GM10266 (cell line): ENCODE results near the gene RERE.

ENCODE experiments used
- DNase-seq: peaks from one replicate; pipeline ENCODE4 v3.0.0; 2012; ENCODE audit errors: extremely low spot score
- TF ChIP-seq, protein P1 (sequence below): IDR thresholded peaks from 2 replicates; pipeline ENCODE4 v1.5.1; 2012; ENCODE audit warnings: mild to moderate bottlenecking, low read depth; ENCODE audit not compliant: control insufficient read depth, insufficient read depth; ENCODE audit errors: missing control alignments

RERE gene

DNA sequence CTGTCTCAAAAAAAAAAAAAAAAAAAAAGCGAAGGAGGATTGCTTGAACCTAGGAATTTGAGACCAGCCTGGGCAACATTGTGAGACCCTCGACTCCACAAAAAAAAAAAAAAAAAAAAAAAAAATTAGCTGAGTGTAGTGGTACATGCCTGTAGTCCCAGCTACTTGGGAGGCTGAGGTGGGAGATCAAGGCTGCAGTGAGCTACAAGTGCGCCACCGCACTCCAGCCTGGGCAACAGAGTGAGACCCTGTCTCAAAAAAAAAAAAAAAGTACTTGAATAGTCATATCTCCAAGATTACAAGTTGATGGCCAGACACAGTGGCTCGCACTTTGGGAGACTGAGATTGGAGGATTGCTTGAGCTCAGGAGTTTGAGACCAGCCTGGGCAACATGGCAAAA is 33.6 kb upstream of the RERE start:
- DNase-seq: no peak
- TF ChIP-seq, protein P1, sequence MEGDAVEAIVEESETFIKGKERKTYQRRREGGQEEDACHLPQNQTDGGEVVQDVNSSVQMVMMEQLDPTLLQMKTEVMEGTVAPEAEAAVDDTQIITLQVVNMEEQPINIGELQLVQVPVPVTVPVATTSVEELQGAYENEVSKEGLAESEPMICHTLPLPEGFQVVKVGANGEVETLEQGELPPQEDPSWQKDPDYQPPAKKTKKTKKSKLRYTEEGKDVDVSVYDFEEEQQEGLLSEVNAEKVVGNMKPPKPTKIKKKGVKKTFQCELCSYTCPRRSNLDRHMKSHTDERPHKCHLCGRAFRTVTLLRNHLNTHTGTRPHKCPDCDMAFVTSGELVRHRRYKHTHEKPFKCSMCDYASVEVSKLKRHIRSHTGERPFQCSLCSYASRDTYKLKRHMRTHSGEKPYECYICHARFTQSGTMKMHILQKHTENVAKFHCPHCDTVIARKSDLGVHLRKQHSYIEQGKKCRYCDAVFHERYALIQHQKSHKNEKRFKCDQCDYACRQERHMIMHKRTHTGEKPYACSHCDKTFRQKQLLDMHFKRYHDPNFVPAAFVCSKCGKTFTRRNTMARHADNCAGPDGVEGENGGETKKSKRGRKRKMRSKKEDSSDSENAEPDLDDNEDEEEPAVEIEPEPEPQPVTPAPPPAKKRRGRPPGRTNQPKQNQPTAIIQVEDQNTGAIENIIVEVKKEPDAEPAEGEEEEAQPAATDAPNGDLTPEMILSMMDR: no peak

DNA sequence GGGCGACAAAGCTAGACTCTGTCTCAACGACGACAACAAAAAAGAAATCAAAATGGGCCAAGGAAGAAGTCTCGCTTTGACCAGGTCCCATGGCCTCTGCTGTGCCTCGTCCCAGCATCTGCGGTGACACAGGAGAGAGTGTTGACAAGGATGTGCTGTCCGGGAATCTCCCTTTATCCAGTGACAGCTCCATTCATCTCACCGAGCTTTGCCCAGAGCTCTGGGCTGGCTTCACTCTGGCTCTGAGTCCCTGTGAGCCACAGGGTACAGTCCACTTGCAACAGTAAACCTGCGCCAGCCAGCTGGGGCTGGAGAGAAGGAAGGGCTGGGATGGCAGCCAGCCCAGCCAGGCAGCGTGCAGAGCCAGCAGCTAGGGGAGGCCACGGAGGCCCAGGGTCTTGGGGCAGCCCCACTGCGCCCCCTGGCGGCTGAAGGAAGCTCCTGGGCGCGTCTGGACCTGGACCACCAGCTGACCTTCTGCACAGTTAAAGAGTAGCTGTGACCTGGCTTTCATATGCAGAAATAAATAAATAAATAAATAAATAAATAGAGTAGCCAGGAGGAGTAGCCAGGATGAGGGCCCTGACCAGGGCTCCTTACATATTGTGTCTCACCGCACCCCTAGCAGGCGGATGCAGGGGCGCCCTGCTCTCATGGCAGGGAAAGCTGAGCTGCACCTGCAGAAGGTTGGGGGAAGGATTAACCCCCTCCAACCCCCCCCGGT is 31.4 kb upstream of the RERE start:
- DNase-seq: peak; percentile 83
- TF ChIP-seq, protein P1: peak; percentile 93

DNA sequence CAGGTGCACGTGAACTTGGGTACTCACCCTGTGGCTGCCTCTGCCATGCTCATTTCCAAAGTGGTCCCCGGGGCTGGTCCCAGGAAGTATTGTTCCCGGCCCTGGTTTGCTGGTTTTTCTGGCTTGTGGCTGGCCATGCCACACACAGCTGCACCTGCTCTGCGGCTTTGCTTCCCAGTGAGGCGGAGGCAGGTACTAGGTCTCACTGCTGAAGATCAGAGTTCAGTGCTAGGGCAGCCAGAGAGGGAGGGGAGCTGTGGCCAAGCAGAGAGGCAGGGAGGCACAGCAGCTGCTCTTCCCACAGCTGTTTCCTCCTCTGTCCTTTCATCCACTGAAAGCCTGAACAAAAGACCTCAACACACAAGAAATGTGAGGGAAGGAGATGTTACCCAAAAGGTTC is 30.6 kb upstream of the RERE start:
- TF ChIP-seq, protein P1: no peak
- DNase-seq: no peak

DNA sequence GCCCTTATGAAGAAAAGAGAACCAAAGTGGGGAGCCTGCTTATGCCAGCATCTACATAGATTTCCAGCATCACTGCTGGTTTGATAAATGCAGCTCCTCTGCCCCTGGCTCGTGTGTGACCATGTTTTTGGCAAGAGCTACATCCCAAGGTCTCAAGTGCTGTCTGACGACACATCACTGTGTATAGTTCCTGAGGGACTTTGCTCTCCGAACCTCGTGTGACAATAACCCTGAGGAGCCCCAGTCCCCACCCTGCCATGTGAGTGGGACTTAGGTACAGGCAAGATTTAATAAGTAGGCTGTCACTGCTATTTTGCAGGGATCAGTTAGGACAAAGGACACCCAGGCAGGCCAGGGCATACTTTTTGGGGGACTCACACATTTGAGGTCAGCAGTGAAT is 28.8 kb upstream of the RERE start:
- DNase-seq: no peak
- TF ChIP-seq, protein P1: no peak

DNA sequence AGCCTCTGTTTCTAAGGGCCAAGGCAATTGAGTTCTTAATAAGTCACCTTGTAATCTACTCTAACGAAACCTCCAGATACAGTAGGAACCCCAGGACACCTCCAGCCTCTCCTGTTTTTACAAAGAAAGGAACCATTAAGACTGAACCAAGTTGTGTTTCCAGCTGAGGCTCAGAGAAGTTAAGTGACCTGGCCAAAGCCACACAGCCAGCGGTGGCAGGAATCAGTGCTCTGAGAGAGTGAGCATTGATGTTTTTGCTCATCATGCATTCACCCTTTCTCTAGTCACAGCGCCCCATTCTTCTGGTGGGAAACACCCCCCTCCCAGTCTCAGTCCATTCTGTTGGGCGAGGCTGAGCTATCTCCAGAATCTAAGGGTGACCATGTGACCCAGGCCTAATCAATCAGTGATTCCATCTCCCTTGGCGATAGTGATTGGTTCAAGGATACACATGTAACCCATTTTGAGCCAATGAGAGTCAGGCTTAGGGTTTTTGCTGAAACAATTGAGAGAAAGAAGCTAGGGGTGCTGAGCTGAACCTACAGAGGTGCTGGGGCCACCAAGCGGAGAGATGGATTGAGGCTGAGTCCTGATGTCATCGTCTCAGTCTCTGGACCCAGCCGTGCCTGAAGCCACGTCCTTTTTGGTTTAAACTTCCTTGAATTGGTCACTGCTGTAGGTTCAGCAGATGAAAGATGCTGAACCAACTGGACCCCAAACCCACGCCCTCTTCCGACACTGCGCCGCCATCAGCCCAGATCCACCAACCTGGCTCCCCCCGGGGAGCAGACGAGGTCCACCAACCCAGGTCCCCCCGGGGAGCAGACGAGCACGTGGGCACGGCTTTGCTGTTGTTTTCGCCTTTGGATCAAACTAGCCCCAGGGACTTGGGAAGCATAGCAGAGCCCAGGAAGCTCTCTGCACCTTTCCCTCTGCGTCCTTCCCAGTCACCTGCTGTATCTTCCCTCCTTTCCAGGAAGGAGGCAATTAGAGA is 28.0 kb upstream of the RERE start:
- DNase-seq: no peak
- TF ChIP-seq, protein P1: no peak

DNA sequence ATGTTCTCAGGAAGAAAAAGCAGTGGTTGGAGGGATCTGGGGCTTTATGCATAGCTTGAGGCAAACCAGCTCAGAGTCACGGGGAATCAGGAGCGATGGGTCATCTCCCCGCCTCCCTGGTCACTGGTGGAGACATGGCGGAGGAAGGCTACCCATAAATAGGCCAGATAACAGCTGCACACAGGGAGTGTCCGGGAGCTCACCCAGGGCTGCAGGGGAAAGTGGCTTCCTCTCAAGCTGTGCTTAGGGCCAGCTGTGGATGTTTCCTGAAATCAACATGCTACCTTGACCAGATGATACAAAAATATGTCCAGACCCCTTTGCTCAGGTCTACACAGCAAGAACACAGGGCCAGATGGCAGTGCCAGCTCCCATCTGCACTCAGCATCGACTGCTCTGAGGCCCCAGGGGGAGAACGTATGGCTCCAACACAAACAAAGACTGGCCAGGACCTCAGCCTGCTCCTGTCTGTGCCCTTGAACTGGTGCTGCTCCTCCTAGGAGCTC is 27.1 kb upstream of the RERE start:
- TF ChIP-seq, protein P1: no peak
- no peak for DNase-seq
